Body of pancreas (tissue), 4 donors: ENCODE measurements around the gene PFDN2. TPM values are rescaled to one million over a fixed set of nuclear protein-coding genes. Genes with fewer than 3 reads are reported as not detected.

ENCODE experiments used
- ATAC-seq: fragments of 150-250 bp; one replicate; pipeline ENCODE4 v1.9.1; 2016
- DNase-seq, 4 donors: peaks; one replicate each; pipeline ENCODE4 v3.0.0-alpha.2; 2019
- H3K27ac ChIP-seq, 4 donors: fragments of 200-600 bp; sonication (generic); 1 replicate in 3 of 4; 2 replicates in 1 of 4; pipeline versions ENCODE4 v1.5.1 to v1.6.1; 2016 to 2019; ENCODE audit warnings: mild to moderate bottlenecking in 1 of 4, mixed read lengths in 1 of 4, moderate library complexity in 1 of 4
- H3K27me3 ChIP-seq, 2 donors: fragments of 200-600 bp; sonication (generic); one replicate each; pipeline ENCODE4 v1.6.0; 2016; ENCODE audit warnings: mild to moderate bottlenecking in 1 of 2
- H3K36me3 ChIP-seq, 2 donors: fragments of 200-600 bp; sonication (generic); replicated peaks in 1 of 2; 2 replicates each; pipeline ENCODE4 v1.5.1; 2016; ENCODE audit warnings: low read depth in 2 of 2; ENCODE audit not compliant: insufficient read depth in 1 of 2
- H3K4me1 ChIP-seq: fragments of 200-600 bp; sonication (generic); one replicate; pipeline ENCODE4 v1.6.0; 2016
- H3K4me3 ChIP-seq, 2 donors: fragments of 200-600 bp; sonication (generic); 1 replicate in 1 of 2; 2 replicates in 1 of 2; pipeline ENCODE4 v1.5.1; 2016 to 2019
- H3K9me3 ChIP-seq, 3 donors: fragments of 200-600 bp; sonication (generic); 1 replicate in 2 of 3; 2 replicates in 1 of 3; pipeline ENCODE4 v1.5.1; 2016
- CTCF ChIP-seq, 7 experiments: fragments of 450-650 bp in 4 of 7; fragments of 200-600 bp in 3 of 7; sonication (generic) in 3 of 7; IDR thresholded peaks; one replicate each; pipeline ENCODE4 v1.5.1; 2016 to 2019; ENCODE audit warnings: antibody characterized with exemption in 7 of 7
- POLR2A ChIP-seq, 3 donors: fragments of 450-650 bp; IDR thresholded peaks; one replicate each; pipeline ENCODE4 v1.6.1; 2016; ENCODE audit warnings: antibody characterized with exemption in 3 of 3, mild to moderate bottlenecking in 2 of 3
- WGBS, 2 donors: methylation state at CpG; one replicate each; pipeline ENCODE4 v1.1.5; 2017; 5-methylcytosine and 5-hydroxymethylcytosine counted together
- intact Hi-C: fragments of 100-400 bp; cut with DNase I; formaldehyde crosslinking; loops from one replicate; pipeline ENCODE4 v1.15.1; 2023
- total RNA-seq, 2 donors: library from RNA; depleted of rRNA; stranded (reverse); fragments of >200 nt; gene quantifications; one replicate each; pipeline ENCODE4 v1.1.0, GENCODE V29; 2016

PFDN2 gene
- total RNA-seq, 2 donors from 2014 or later: 29.6 to 54.7 TPM

DNA sequence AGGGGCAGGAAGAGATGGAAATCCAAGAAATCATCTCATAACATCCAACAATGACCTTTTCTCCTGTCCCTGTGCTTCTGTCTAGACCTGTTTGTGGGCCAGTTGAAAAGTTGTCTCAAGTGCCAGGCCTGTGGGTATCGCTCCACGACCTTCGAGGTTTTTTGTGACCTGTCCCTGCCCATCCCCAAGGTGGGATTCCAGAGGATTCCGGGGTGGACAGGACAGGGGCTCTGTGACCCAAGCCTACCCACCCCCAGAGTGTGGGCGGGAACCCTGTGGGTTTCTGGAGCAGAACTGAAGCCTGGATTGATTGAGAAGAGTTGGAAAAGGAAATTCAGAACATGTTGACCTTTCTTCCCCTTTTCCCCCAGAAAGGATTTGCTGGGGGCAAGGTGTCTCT is 46.0 kb upstream of the PFDN2 start:
- H3K36me3 ChIP-seq: peaks cover 0 to 2% of the 10 kb centered on the region in 2 donors
- TF ChIP-seq POLR2A (IDR thresholded peaks at IDR 0.05): no peak
- no peak for TF ChIP-seq CTCF (IDR thresholded peaks at IDR 0.05)
- ATAC-seq (no peak), DNase-seq (no peak)
- no peaks in the 10 kb centered on the region for H3K27me3 ChIP-seq
- H3K9me3 ChIP-seq: no peaks in the 10 kb centered on the region
- intact Hi-C loops: no loop called here
- 74 to 79% methylated on average over 5 of the region's 5 CpGs for WGBS, 2 donors
- H3K4me1 ChIP-seq: peaks cover 49% of the 10 kb centered on the region
- H3K4me3 ChIP-seq: no peak overlapping the region
- no peak overlapping the region for H3K27ac ChIP-seq

- whole genome bisulfite sequencing, 2 donors: 90 to 91% methylated on average over 10 of the region's 10 CpGs
- Histone ChIP-seq H3K27ac (no peak overlapping the region), H3K4me3 (no peak overlapping the region), H3K4me1 (peaks cover 50% of the 10 kb centered on the region), H3K36me3 (peaks cover 0 to 4% of the 10 kb centered on the region in 2 donors), H3K9me3 (no peaks in the 10 kb centered on the region), H3K27me3 (no peaks in the 10 kb centered on the region)
- no peak for ATAC-seq
- TF ChIP-seq POLR2A (IDR thresholded peaks at IDR 0.05): no peak
- TF ChIP-seq CTCF (IDR thresholded peaks at IDR 0.05): no peak
- intact Hi-C loops: no loop called here
- no peak for DNase-seq
Measured at GRCh38 chr1:161162806-161163205, 45.0 kb upstream of the PFDN2 start.

- no peak for ATAC-seq
Measured at GRCh38 chr1:161162052-161162451, 44.2 kb upstream of the PFDN2 start.

GRCh38 chr1:161161652-161162051 is 43.8 kb upstream of the PFDN2 start:
- Histone ChIP-seq H3K9me3 (no peaks in the 10 kb centered on the region), H3K36me3 (peaks cover 0 to 8% of the 10 kb centered on the region in 2 donors), H3K27ac (no peak overlapping the region), H3K4me1 (peaks cover 39% of the 10 kb centered on the region), H3K4me3 (no peak overlapping the region), H3K27me3 (no peaks in the 10 kb centered on the region)
- intact Hi-C loops: no loop called here
- WGBS, 2 donors: 81 to 85% methylated on average over 5 of the region's 5 CpGs
- no peak for TF ChIP-seq CTCF (IDR thresholded peaks at IDR 0.05)
- no peak for DNase-seq
- no peak for ATAC-seq

More at GRCh38 chr1:161162052-161162451, 44.2 kb upstream of the PFDN2 start:
- no peak overlapping the region for H3K27ac ChIP-seq
- TF ChIP-seq POLR2A (IDR thresholded peaks at IDR 0.05): no peak
- no peak for TF ChIP-seq CTCF (IDR thresholded peaks at IDR 0.05)
- 71 to 78% methylated on average over 6 to 7 of the region's 7 CpGs for WGBS, 2 donors
- DNase-seq: no peak
- H3K27me3 ChIP-seq: no peaks in the 10 kb centered on the region
- no peak overlapping the region for H3K4me3 ChIP-seq
- peaks cover 0 to 7% of the 10 kb centered on the region in 2 donors for H3K36me3 ChIP-seq
- peaks cover 42% of the 10 kb centered on the region for H3K4me1 ChIP-seq
- H3K9me3 ChIP-seq: no peaks in the 10 kb centered on the region
- intact Hi-C loops: no loop called here

GRCh38 chr1:161160671-161161145 is 42.9 kb upstream of the PFDN2 start:
- intact Hi-C loops: no loop called here
- Histone ChIP-seq H3K27ac (no peak overlapping the region), H3K36me3 (peaks cover 0 to 8% of the 10 kb centered on the region in 2 donors), H3K27me3 (no peaks in the 10 kb centered on the region), H3K4me3 (no peak overlapping the region), H3K9me3 (no peaks in the 10 kb centered on the region), H3K4me1 (peaks cover 43% of the 10 kb centered on the region)
- no peak for ATAC-seq
- WGBS, 2 donors: 89 to 94% methylated on average over 20 to 22 of the region's 22 CpGs
- TF ChIP-seq POLR2A (IDR thresholded peaks at IDR 0.05) (no peak), CTCF (IDR thresholded peaks at IDR 0.05) (no peak)
- DNase-seq: no peak
